Measurements from ENCODE around the gene SLCO4A1.

DNA sequence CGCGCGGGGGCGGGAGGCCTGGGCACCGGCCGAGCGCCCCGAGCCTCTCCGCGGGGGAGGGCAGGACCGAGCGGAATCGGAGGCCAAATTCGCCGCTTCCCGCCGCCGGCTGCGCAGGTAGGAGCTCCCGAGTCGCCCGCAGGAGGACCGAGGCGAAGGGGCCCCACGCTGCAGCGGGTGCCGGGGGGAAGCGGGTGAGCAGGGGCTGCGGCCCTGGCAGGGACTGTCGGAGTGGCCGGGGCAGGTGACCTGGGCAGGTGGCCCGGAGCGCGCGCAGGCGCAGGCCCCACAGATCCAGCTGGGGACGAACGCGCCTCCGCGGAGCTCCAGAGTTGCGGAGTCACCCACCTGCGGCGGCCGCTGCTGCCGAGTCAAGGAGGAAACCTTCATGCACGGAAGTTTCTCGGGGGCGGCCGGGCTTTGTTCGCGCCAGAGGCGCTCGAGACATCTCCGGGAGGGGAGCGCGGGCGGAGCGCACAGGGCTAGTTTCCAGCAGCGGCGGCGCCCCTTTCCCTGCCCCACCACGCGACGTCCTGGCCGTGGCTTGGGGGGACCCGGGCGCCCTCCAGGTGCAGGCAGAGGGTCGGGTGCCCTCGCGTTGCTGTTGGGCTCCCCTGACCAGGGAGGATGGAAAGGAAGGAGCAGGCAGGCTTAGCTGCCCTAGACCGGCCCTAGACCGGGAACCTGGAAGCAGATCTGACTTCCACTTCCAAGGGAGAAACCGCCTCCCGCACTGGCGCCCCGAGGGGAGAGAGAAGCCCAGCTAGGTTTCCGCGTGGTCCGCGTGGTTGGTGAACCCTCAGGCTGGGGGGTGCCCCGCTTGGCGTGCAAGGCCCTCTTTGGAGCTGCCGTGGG lies 590 bp downstream of the SLCO4A1 start:
- TF ChIP-seq TAF1 (IDR thresholded peaks at IDR 0.05; ENCODE audit: control insufficient read depth, extremely low read depth, insufficient read depth, low read length, severe bottlenecking) (no peak), CEBPB (tag; IDR thresholded peaks at IDR 0.05) (no peak), RAD21 (CRISPR knock-in tag; conservative IDR thresholded peaks at IDR 0.05 in 1 of 2, IDR thresholded peaks at IDR 0.05 in 1 of 2) (no peak), FOXA3 (CRISPR knock-in tag; conservative IDR thresholded peaks at IDR 0.05 in 1 of 2, IDR thresholded peaks at IDR 0.05 in 1 of 2) (no peak), ZNF324 (CRISPR knock-in tag; IDR thresholded peaks at IDR 0.05) (no peak), DEAF1 (CRISPR knock-in tag; IDR thresholded peaks at IDR 0.05) (no peak), RFX5 (IDR thresholded peaks at IDR 0.05; ENCODE audit: low read depth, low read length) (no peak), IRF1 (CRISPR knock-in tag; IDR thresholded peaks at IDR 0.05; ENCODE audit: borderline replicate concordance) (no peak), RUNX1 (IDR thresholded peaks at IDR 0.05; ENCODE audit: low read depth) (no peak), NEUROD1 (IDR thresholded peaks at IDR 0.05; ENCODE audit: borderline replicate concordance, low read depth, low read length, partially characterized antibody) (no peak), TRIM24 (IDR thresholded peaks at IDR 0.05) (no peak)
- TF ChIP-seq, protein P1, sequence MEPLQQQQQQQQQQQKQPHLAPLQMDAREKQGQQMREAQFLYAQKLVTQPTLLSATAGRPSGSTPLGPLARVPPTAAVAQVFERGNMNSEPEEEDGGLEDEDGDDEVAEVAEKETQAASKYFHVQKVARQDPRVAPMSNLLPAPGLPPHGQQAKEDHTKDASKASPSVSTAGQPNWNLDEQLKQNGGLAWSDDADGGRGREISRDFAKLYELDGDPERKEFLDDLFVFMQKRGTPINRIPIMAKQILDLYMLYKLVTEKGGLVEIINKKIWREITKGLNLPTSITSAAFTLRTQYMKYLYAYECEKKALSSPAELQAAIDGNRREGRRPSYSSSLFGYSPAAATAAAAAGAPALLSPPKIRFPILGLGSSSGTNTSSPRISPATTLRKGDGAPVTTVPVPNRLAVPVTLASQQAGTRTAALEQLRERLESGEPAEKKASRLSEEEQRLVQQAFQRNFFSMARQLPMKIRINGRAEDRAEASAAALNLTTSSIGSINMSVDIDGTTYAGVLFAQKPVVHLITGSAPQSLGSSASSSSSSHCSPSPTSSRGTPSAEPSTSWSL (CRISPR knock-in tag; IDR thresholded peaks at IDR 0.05; ENCODE audit: borderline replicate concordance), result no peak
- TF ChIP-seq, protein P2, sequence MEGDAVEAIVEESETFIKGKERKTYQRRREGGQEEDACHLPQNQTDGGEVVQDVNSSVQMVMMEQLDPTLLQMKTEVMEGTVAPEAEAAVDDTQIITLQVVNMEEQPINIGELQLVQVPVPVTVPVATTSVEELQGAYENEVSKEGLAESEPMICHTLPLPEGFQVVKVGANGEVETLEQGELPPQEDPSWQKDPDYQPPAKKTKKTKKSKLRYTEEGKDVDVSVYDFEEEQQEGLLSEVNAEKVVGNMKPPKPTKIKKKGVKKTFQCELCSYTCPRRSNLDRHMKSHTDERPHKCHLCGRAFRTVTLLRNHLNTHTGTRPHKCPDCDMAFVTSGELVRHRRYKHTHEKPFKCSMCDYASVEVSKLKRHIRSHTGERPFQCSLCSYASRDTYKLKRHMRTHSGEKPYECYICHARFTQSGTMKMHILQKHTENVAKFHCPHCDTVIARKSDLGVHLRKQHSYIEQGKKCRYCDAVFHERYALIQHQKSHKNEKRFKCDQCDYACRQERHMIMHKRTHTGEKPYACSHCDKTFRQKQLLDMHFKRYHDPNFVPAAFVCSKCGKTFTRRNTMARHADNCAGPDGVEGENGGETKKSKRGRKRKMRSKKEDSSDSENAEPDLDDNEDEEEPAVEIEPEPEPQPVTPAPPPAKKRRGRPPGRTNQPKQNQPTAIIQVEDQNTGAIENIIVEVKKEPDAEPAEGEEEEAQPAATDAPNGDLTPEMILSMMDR (IDR thresholded peaks at IDR 0.05 in 2 of 3, conservative IDR thresholded peaks at IDR 0.05 in 1 of 3; ENCODE audit: insufficient read depth in 2 of 3, low read depth in 1 of 3, low read length in 3 of 3), result no peak

Data from K562 (cell line).